B cell (primary cell): ENCODE measurements around the gene ZNF710. TPM values are rescaled to one million over a fixed set of nuclear protein-coding genes. Genes with fewer than 3 reads are reported as not detected.
A peak's percentile ranks its signal among the peaks of the same experiment; 100 is the strongest.
"Not testable (repeated sequence)": the region's sequence is repeated elsewhere in the genome, so short reads cannot be mapped to it uniquely, and the experiment has no call there.

Experiments used
- ATAC-seq: fragments of 200-7000 bp; cut with Tn5 transposase; one replicate; pipeline ENCODE4 v1.10.0; 2021; ENCODE audit warnings: low read depth, mild to moderate bottlenecking, moderate number of reproducible peaks, moderate library complexity
- CTCF ChIA-PET: fragments of 350-600 bp; sonication (Branson Sonifier 250); formaldehyde crosslinking; loops from one replicate; lab custom pipeline; 2021; ENCODE audit warnings: antibody characterized with exemption, inconsistent platforms; lab: Charles Lee
- POLR2A ChIA-PET: fragments of 350-600 bp; sonication (Branson Sonifier 250); formaldehyde crosslinking; loops from one replicate; lab custom pipeline; 2021; ENCODE audit warnings: antibody characterized with exemption; lab: Charles Lee
- DNase-seq: peaks from one replicate; pipeline ENCODE4 v3.0.0; 2013
- H2AFZ ChIP-seq: 2 replicates; pipeline ENCODE4 v1.6.1; 2012; ENCODE audit warnings: mild to moderate bottlenecking, low read depth, low read length; ENCODE audit not compliant: insufficient read depth, poor library complexity, severe bottlenecking
- H3K27ac ChIP-seq, 2 donors: 1 replicate in 1 of 2; 2 replicates in 1 of 2; pipeline ENCODE4 v1.5.1; 2012 to 2013; ENCODE audit warnings: low read length in 2 of 2, mild to moderate bottlenecking in 2 of 2, moderate library complexity in 1 of 2
- H3K27me3 ChIP-seq, 4 experiments: fragments of 200-600 bp in 1 of 4; sonication (generic) in 1 of 4; replicated peaks in 1 of 4; 1 replicate in 2 of 4; 2 replicates in 2 of 4; pipeline versions ENCODE4 v1.6.1 to v1.7.0; 2013 to 2016; ENCODE audit warnings: low read length in 3 of 4, mild to moderate bottlenecking in 2 of 4, mixed read lengths in 1 of 4, moderate library complexity in 1 of 4; ENCODE audit not compliant: insufficient read depth in 4 of 4, control insufficient read depth in 3 of 4; ENCODE audit errors: control extremely low read depth in 1 of 4
- H3K36me3 ChIP-seq, 2 experiments: replicated peaks in 1 of 2; 1 replicate in 1 of 2; 2 replicates in 1 of 2; pipeline versions ENCODE4 v1.6.1 to v1.7.1; 2013; ENCODE audit warnings: low read length in 1 of 2; ENCODE audit not compliant: insufficient read depth in 2 of 2, control insufficient read depth in 1 of 2; ENCODE audit errors: control extremely low read depth in 1 of 2, extremely low read depth in 1 of 2
- H3K4me1 ChIP-seq, 2 donors: fragments of 200-600 bp in 1 of 2; sonication (generic) in 1 of 2; 1 replicate in 1 of 2; 2 replicates in 1 of 2; pipeline versions ENCODE4 v1.5.1 to v1.6.1; 2013 to 2017; ENCODE audit warnings: low read length in 2 of 2; ENCODE audit not compliant: control insufficient read depth in 2 of 2, insufficient read depth in 2 of 2
- H3K4me2 ChIP-seq: replicated peaks from 2 replicates; pipeline ENCODE3; 2012; ENCODE audit warnings: mild to moderate bottlenecking, low read depth, low read length; ENCODE audit not compliant: poor library complexity, severe bottlenecking
- H3K4me3 ChIP-seq, 5 experiments: fragments of 200-600 bp in 1 of 5; sonication (generic) in 1 of 5; 1 replicate in 3 of 5; 2 replicates in 2 of 5; pipeline versions ENCODE4 v1.5.1 to v1.7.0; 2011 to 2016; ENCODE audit warnings: low read length in 4 of 5, mild to moderate bottlenecking in 4 of 5, low read depth in 2 of 5, control low read depth in 1 of 5, moderate library complexity in 1 of 5; ENCODE audit not compliant: insufficient read depth in 1 of 5; ENCODE audit errors: control extremely low read depth in 1 of 5, extremely low read depth in 1 of 5
- H3K79me2 ChIP-seq: fragments of 200-600 bp; sonication (generic); one replicate; pipeline ENCODE4 v1.6.0; 2016; ENCODE audit warnings: low read length; ENCODE audit not compliant: control insufficient read depth, insufficient read depth
- H3K9ac ChIP-seq: fragments of 200-600 bp; sonication (generic); 2 replicates; pipeline ENCODE4 v1.6.1; 2017; ENCODE audit warnings: mild to moderate bottlenecking, low read length, moderate library complexity
- H3K9me3 ChIP-seq, 3 donors: one replicate each; pipeline versions ENCODE4 v1.6.1 to v1.7.1; 2013; ENCODE audit warnings: low read length in 2 of 3; ENCODE audit not compliant: control insufficient read depth in 2 of 3, insufficient read depth in 1 of 3; ENCODE audit errors: control extremely low read depth in 1 of 3
- H4K20me1 ChIP-seq: 2 replicates; pipeline ENCODE4 v1.6.0; 2012; ENCODE audit warnings: mild to moderate bottlenecking, low read length; ENCODE audit not compliant: insufficient read depth, control insufficient read depth, poor library complexity, severe bottlenecking
- H3K27ac Mint-ChIP-seq: one replicate; pipeline ENCODE4 v1.8.0; 2021; ENCODE audit warnings: mixed read lengths
- H3K27me3 Mint-ChIP-seq: one replicate; pipeline ENCODE4 v1.8.0; 2021; ENCODE audit warnings: mixed read lengths
- H3K4me1 Mint-ChIP-seq: one replicate; pipeline ENCODE4 v1.8.0; 2021; ENCODE audit warnings: mixed read lengths
- H3K4me3 Mint-ChIP-seq: one replicate; pipeline ENCODE4 v1.8.0; 2021; ENCODE audit warnings: mixed read lengths
- H3K9me3 Mint-ChIP-seq: one replicate; pipeline ENCODE4 v1.8.0; 2022; ENCODE audit warnings: mixed read lengths; ENCODE audit not compliant: insufficient read depth
- CTCF ChIP-seq: fragments of 200-600 bp; IDR thresholded peaks from one replicate; pipeline ENCODE4 v1.8.0; 2022; ENCODE audit warnings: antibody characterized with exemption, mild to moderate bottlenecking
- EZH2 ChIP-seq: IDR thresholded peaks from 2 replicates; pipeline ENCODE4 v1.6.1; 2012; ENCODE audit warnings: borderline replicate concordance, low read depth, mild to moderate bottlenecking, moderate library complexity, low read length; ENCODE audit not compliant: insufficient read depth, poor library complexity, severe bottlenecking
- WGBS: methylation state at CpG from one replicate; pipeline ENCODE4 v1.1.5; 2013; ENCODE audit warnings: missing lambda C conversion rate; ENCODE audit not compliant: insufficient coverage; 5-methylcytosine and 5-hydroxymethylcytosine counted together
- intact Hi-C: fragments of 100-400 bp; cut with micrococcal nuclease; formaldehyde crosslinking; loops from one replicate; pipeline ENCODE4 v1.10.0; 2022
- polyA plus RNA-seq: library from polyadenylated mRNA; depleted of rRNA; stranded (reverse); fragments of >200 nt; gene quantifications from 2 replicates; pipeline ENCODE4 v1.2.3, GENCODE V29; 2012
- total RNA-seq, 2 donors: library from RNA; stranded (reverse); fragments of 120-200 nt in 1 of 2; gene quantifications; 1 replicate in 1 of 2; 2 replicates in 1 of 2; pipeline versions ENCODE4 v1.2.3 to v1.2.4, GENCODE V29; 2013 to 2022

ZNF710 gene
- total and polyA plus RNA-seq, 2 donors (not counting 1 experiment from before 2014, with no cell fraction given): 8.7 to 38.7 TPM

DNA sequence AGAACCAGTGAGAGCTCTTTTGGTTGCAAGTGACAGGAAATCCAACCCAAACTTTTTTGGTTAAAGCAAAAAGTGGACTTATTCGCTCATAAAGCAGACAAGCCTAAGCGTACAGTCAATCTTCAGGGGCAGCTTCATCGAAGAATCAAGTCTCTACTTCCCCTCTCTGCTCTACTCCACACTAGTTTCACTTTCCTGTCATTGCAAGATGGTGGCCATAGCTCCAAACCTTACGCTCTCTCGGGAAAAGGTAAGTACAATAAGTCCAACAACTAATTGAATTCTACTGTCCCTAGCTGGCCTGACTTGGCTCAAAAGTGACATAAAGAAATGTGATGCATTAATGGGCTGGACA, 24.9 kb upstream of the ZNF710 start:
- DNase-seq: peak; percentile 13
- Mint-ChIP-seq H3K27ac (peak overlapping the region; percentile 37), H3K9me3 (peaks cover 2% of the 10 kb centered on the region), H3K27me3 (no peaks in the 10 kb centered on the region), H3K4me3 (no peak overlapping the region), H3K4me1 (peaks cover 33% of the 10 kb centered on the region)
- Histone ChIP-seq H4K20me1 (no peaks in the 10 kb centered on the region), H3K9me3 (peaks cover 0 to 14% (median 0%) of the 10 kb centered on the region in 3 donors), H3K9ac (no peak overlapping the region), H2AFZ (peak overlapping the region; percentile 46), H3K4me3 (no peak overlapping the region), H3K79me2 (no peaks in the 10 kb centered on the region), H3K36me3 (no peaks in the 10 kb centered on the region), H3K27ac (peak overlapping the region in 1 of 2 donors; percentile 5), H3K27me3 (no peaks in the 10 kb centered on the region), H3K4me1 (peaks cover 36 to 41% of the 10 kb centered on the region in 2 donors), H3K4me2 (peak overlapping the region; percentile 23)
- TF ChIP-seq EZH2: no peak
- TF ChIP-seq CTCF: no peak
- ChIA-PET CTCF (interaction anchor here (1.7 kb wide), 1 partner anchor 95 kb away, joined by 8 read pairs; no protein-coding TSS in a partner anchor), POLR2A (no interaction called here)
- WGBS: 43% methylated on average over 4 of the region's 5 CpGs
- ATAC-seq: no peak
- intact Hi-C loops: no loop called here

DNA sequence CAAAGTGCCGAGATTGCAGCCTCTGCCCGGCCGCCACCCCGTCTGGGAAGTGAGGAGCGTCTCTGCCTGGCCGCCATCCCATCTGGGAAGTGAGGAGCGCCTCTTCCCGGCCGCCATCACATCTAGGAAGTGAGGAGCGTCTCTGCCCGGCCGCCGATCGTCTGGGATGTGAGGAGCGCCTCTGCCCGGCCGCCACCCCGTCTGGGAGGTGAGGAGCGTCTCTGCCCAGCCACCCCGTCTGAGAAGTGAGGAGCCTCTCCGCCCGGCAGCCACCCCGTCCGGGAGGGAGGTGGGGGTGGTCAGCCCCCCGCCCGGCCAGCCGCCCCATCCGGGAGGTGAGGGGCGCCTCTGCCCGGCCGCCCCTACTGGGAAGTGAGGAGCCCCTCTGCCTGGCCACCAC, 23.3 kb upstream of the ZNF710 start:
- H3K4me2 ChIP-seq, H3K36me3 ChIP-seq, ATAC-seq, DNase-seq, intact Hi-C loops, H3K9ac ChIP-seq, H3K27me3 Mint-ChIP-seq, H3K4me3 Mint-ChIP-seq, H3K27ac ChIP-seq, CTCF ChIA-PET, H3K4me3 ChIP-seq, H3K9me3 Mint-ChIP-seq, H4K20me1 ChIP-seq, H3K27me3 ChIP-seq, POLR2A ChIA-PET, H3K27ac Mint-ChIP-seq, H2AFZ ChIP-seq, H3K79me2 ChIP-seq: not testable (repeated sequence)
- H3K9me3 ChIP-seq: peaks cover 0 to 14% (median 0%) of the 10 kb centered on the region in 3 donors
- WGBS: 98% methylated on average over 17 of the region's 31 CpGs
- H3K4me1 ChIP-seq: peaks cover 24 to 29% of the 10 kb centered on the region in 2 donors
- peaks cover 24% of the 10 kb centered on the region for H3K4me1 Mint-ChIP-seq
